ENCODE results near the gene CHRD. TPM values are rescaled to one million over a fixed set of nuclear protein-coding genes. Genes with fewer than 3 reads are reported as not detected.

Gene CHRD
- total and polyA plus RNA-seq, 9 of the 15 experiments (the other 6 are each of a cell fraction or from before 2014, with no cell fraction given), result 0.11 to 1.3 (median 0.59) TPM; not detected in 3

- Histone ChIP-seq H3K9me1 (ENCODE audit: control insufficient read depth, insufficient read depth, low read length) (peaks cover 11% of the 10 kb centered on the region), H3K4me2 (ENCODE audit: insufficient read depth, low read length) (no peak overlapping the region), H3K27ac (ENCODE audit: extremely low read depth, low read depth, low read length) (peak overlapping the region; percentile 83; the same call in 2 of the 3 replicates), H3K4me3 (no peak overlapping the region), H4K20me1 (replicated peaks; ENCODE audit: control insufficient read depth, insufficient read depth, low read length) (peaks cover 24% of the 10 kb centered on the region), H3K9me3 (replicated peaks; ENCODE audit: control insufficient read depth, insufficient read depth, low read depth, low read length) (no peaks in the 10 kb centered on the region), H3K79me2 (ENCODE audit: control insufficient read depth, insufficient read depth, low read length) (peaks cover 18% of the 10 kb centered on the region), H3K36me3 (ENCODE audit: control insufficient read depth, insufficient read depth, low read length) (peaks cover 68% of the 10 kb centered on the region), H3K9ac (ENCODE audit: insufficient read depth in 1 of 2, low read depth in 2 of 2, low read length in 2 of 2) (peak overlapping the region in 1 of 2 experiments; percentile 23; a peak in 1 of 4 replicates), H2AFZ (ENCODE audit: low read depth, low read length) (no peak overlapping the region), H3K27me3 (ENCODE audit: control insufficient read depth in 2 of 2, insufficient read depth in 2 of 2, low read length in 2 of 2) (no peaks in the 10 kb centered on the region), H3K4me1 (replicated peaks in 1 of 2; ENCODE audit: control insufficient read depth in 2 of 2, insufficient read depth in 2 of 2, low read length in 2 of 2) (peaks cover 51 to 54% of the 10 kb centered on the region in 2 experiments)
- no peak for FAIRE-seq
- in situ Hi-C loops (cut with MboI), result no loop called here
- WGBS (ENCODE audit: insufficient coverage, low coverage, missing lambda C conversion rate), result 75% methylated on average over 3 of the region's 3 CpGs
- no peak for DNase-seq (ENCODE audit: extremely low read depth in 1 of 4, low spot score in 3 of 4)
- ChIA-PET POLR2A (interaction anchor here (0.6 to 1.4 kb wide), 5 partner anchors 9 to 159 kb away, joined by 3 to 6 read pairs (median 4); no protein-coding TSS in a partner anchor), CTCF (ENCODE audit: low intra/inter-chr PET ratio) (no interaction called here)
- BruUV-seq (replicated peaks), result no TSS peak
- no peak for ATAC-seq
- TF ChIP-seq ATF4 (CRISPR knock-in tag; IDR thresholded peaks at IDR 0.05) (no peak), POLR2A (conservative IDR thresholded peaks at IDR 0.05) (0 out of 2 replicates have a peak, but pooled peaks have one; percentile 19)
- intact Hi-C loops (cut with micrococcal nuclease), result no loop called here
Observed at GRCh38 chr3:184333700-184334099, 46.2 kb upstream of the CHRD start.

GRCh38 chr3:184334470-184335158, 45.2 kb upstream of the CHRD start:
- ChIA-PET POLR2A (no interaction called here), CTCF (ENCODE audit: low intra/inter-chr PET ratio) (no interaction called here)
- Histone ChIP-seq H3K79me2 (ENCODE audit: control insufficient read depth, insufficient read depth, low read length) (peaks cover 17% of the 10 kb centered on the region), H3K4me2 (ENCODE audit: insufficient read depth, low read length) (no peak overlapping the region), H2AFZ (ENCODE audit: low read depth, low read length) (no peak overlapping the region), H3K9ac (ENCODE audit: insufficient read depth in 1 of 2, low read depth in 2 of 2, low read length in 2 of 2) (peak overlapping the region in 1 of 2 experiments; percentile 56; a peak in 1 of 4 replicates), H3K36me3 (ENCODE audit: control insufficient read depth, insufficient read depth, low read length) (peaks cover 59% of the 10 kb centered on the region), H3K27ac (ENCODE audit: extremely low read depth, low read depth, low read length) (peak overlapping the region; percentile 83), H3K27me3 (ENCODE audit: control insufficient read depth in 2 of 2, insufficient read depth in 2 of 2, low read length in 2 of 2) (no peaks in the 10 kb centered on the region), H3K9me3 (replicated peaks; ENCODE audit: control insufficient read depth, insufficient read depth, low read depth, low read length) (no peaks in the 10 kb centered on the region), H3K4me3 (no peak overlapping the region), H3K9me1 (ENCODE audit: control insufficient read depth, insufficient read depth, low read length) (peaks cover 11% of the 10 kb centered on the region), H4K20me1 (replicated peaks; ENCODE audit: control insufficient read depth, insufficient read depth, low read length) (peaks cover 24% of the 10 kb centered on the region), H3K4me1 (replicated peaks in 1 of 2; ENCODE audit: control insufficient read depth in 2 of 2, insufficient read depth in 2 of 2, low read length in 2 of 2) (peaks cover 51 to 62% of the 10 kb centered on the region in 2 experiments)
- ATAC-seq (peak; percentile 48), FAIRE-seq (peak; percentile 87), DNase-seq (ENCODE audit: extremely low read depth in 1 of 4, low spot score in 3 of 4) (peak in 2 of 4 experiments; percentile 62 to 76)
- intact Hi-C loops (cut with micrococcal nuclease), result no loop called here
- BruUV-seq (replicated peaks), result no TSS peak
- WGBS (ENCODE audit: insufficient coverage, low coverage, missing lambda C conversion rate), result 32% methylated on average over 15 of the region's 15 CpGs
- in situ Hi-C loops (cut with MboI), result no loop called here
- TF ChIP-seq HDAC1 (IDR thresholded peaks at IDR 0.05), result peak in 1 of 2 experiments; percentile 50; a peak in 2 of 4 replicates
- TF ChIP-seq, protein P1, sequence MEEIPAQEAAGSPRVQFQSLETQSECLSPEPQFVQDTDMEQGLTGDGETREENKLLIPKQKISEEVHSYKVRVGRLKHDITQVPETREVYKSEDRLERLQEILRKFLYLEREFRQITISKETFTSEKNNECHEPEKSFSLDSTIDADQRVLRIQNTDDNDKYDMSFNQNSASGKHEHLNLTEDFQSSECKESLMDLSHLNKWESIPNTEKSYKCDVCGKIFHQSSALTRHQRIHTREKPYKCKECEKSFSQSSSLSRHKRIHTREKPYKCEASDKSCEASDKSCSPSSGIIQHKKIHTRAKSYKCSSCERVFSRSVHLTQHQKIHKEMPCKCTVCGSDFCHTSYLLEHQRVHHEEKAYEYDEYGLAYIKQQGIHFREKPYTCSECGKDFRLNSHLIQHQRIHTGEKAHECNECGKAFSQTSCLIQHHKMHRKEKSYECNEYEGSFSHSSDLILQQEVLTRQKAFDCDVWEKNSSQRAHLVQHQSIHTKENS (CRISPR knock-in tag; IDR thresholded peaks at IDR 0.05), result no peak
- no peak for TF ChIP-seq ZNF165 (CRISPR knock-in tag; IDR thresholded peaks at IDR 0.05; ENCODE audit: borderline replicate concordance)
- TF ChIP-seq IFI16 (CRISPR knock-in tag; IDR thresholded peaks at IDR 0.05), result no peak
- TF ChIP-seq ZNF384 (IDR thresholded peaks at IDR 0.05; ENCODE audit: low read depth, low read length), result no peak
- no peak for TF ChIP-seq CBFB (CRISPR knock-in tag; IDR thresholded peaks at IDR 0.05)
- no peak for TF ChIP-seq NCOA1 (IDR thresholded peaks at IDR 0.05; ENCODE audit: low read depth)

Measured in K562 (cell line).